Large intestine (tissue), 12 donors: ENCODE measurements around the gene OR3A2. TPM values are rescaled to one million over a fixed set of nuclear protein-coding genes. Genes with fewer than 3 reads are reported as not detected.
"Not testable (repeated sequence)": the region's sequence is repeated elsewhere in the genome, so short reads cannot be mapped to it uniquely, and the experiment has no call there.

ENCODE experiments used
- DNase-seq, 2 donors: peaks; one replicate each; pipeline versions ENCODE4 v3.0.0 to v3.0.0-alpha.2; 2013
- H3K27ac ChIP-seq: one replicate; pipeline ENCODE4 v1.5.1; 2013; ENCODE audit warnings: low read length
- H3K27me3 ChIP-seq: 2 replicates; pipeline ENCODE4 v1.6.1; 2013; ENCODE audit warnings: low read length; ENCODE audit not compliant: control insufficient read depth, insufficient read depth
- H3K36me3 ChIP-seq: 2 replicates; pipeline ENCODE4 v1.6.1; 2013; ENCODE audit warnings: low read length; ENCODE audit not compliant: control insufficient read depth, insufficient read depth
- H3K4me1 ChIP-seq: one replicate; pipeline ENCODE4 v1.6.1; 2013; ENCODE audit warnings: low read length; ENCODE audit not compliant: control insufficient read depth, insufficient read depth
- H3K4me3 ChIP-seq: one replicate; pipeline ENCODE4 v1.5.1; 2013; ENCODE audit warnings: low read length
- H3K9me3 ChIP-seq: one replicate; pipeline ENCODE4 v1.6.1; 2013; ENCODE audit warnings: mild to moderate bottlenecking, low read depth, low read length, moderate library complexity; ENCODE audit not compliant: control insufficient read depth
- WGBS: methylation state at CpG from one replicate; pipeline ENCODE4 v1.1.5; 2013; ENCODE audit warnings: low lambda C conversion rate; ENCODE audit not compliant: insufficient coverage; 5-methylcytosine and 5-hydroxymethylcytosine counted together
- long read RNA-seq, 11 donors: transcript quantifications; one replicate each; lab custom pipeline, GENCODE V29; 2026
- polyA plus RNA-seq: library from polyadenylated mRNA; unstranded; fragments of 120-200 nt; gene quantifications from one replicate; pipeline ENCODE4 v1.2.1, GENCODE V29; 2013

The OR3A2 gene
- 0.06 TPM for polyA plus RNA-seq
- long read RNA-seq, donor 1 = 0 reads
- long read RNA-seq, donor 2 = 0 reads
- long read RNA-seq, donor 3 = 0 reads
- long read RNA-seq, donor 4 = 0 reads
- long read RNA-seq, donor 5 = 0 reads
- long read RNA-seq, donor 6 = 0 reads
- long read RNA-seq, donor 7 = 0 reads
- long read RNA-seq, donor 8 = 0 reads
- long read RNA-seq, donor 9 = 0 reads
- long read RNA-seq, donor 10 = 0 reads
- long read RNA-seq, donor 11 = 0 reads

DNA sequence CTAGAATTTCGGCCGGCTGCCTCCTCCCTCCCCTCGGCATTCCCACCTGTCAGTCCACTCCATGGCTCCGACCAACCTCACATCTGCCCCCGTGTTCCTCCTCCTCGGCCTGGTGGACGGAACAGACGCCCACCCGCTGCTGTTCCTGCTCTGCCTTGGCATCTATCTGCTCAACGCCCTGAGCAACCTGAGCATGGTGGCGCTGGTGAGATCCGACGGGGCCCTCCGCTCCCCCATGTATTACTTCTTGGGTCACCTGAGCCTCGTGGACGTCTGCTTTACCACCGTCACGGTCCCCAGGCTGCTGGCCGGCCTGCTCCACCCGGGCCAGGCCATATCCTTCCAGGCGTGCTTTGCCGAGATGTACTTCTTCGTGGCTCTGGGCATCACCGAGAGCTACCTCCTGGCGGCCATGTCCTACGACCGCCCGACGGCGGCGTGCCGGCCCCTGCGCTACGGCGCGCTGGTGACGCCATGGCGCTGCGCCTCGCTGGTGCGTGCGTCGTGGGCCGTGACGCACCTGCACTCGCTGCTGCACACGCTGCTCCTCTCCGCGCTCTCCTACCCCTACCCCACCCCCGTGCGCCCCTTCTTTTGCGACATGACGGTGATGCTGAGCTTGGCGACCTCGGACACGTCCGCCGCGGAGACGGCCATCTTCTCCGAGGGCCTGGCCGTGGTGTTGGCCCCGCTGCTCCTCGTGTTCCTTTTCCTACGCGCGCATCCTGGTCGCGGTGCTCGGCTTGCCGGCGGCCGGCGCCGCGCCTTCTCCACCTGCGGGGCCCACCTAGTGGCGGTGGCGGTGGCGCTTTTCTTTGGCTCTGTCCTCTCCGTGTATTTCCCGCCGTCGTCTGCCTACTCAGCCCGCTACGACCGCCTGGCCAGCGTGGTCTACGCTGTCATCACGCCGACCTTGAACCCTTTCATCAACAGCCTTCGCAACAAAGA, at the start of gene OR3A2:
Gene OR3A2 (minus strand): TSS at position 440 of the 948 bp plus-strand sequence.
- no peak within 1 kb of the TSS for H3K4me3 ChIP-seq
- DNase-seq = no peak

DNA sequence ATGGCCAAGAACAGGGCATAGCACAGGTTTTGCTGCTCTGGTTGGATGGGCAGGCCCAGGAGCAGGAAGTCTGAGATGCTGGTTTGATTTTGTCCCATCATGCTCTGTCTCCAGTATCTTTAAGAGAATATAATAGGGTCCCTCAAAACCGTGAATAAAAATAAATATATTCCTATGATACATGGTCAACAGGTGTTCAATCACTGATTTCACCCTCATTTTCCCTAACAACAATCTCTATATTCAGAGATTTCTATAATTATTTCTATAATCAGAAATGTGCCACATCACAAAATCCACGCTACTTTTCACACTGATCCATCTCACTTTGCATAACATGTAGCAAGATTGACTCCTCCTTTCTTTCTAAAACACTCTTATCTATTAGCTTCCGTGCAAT, 47.6 kb upstream of the OR3A2 start, which contains the start of gene OR1E2:
Gene OR1E2 (minus strand): TSS at position 101 of the 400 bp plus-strand sequence. CDS start 0 bp downstream, at position 101.
- no peak for DNase-seq
- H3K4me3 ChIP-seq = no peak within 1 kb of the TSS
- H3K4me1 ChIP-seq = no peaks in the 10 kb centered on the region
- no peaks in the 10 kb centered on the region for H3K9me3 ChIP-seq
- H3K36me3 ChIP-seq = no peaks in the 10 kb centered on the region
- H3K27ac ChIP-seq = no peak within 1 kb of the TSS
- peaks cover 2% of the 10 kb centered on the region for H3K27me3 ChIP-seq
- 86% methylated on average over 2 of the region's 3 CpGs for WGBS

More for the DNA sequence above, at the start of gene OR3A2:
- no CpG with 5 or more reads among the region's 92 CpGs for WGBS
- Histone ChIP-seq H3K27ac (no peak within 1 kb of the TSS), H3K4me1 (no peaks in the 10 kb centered on the region), H3K36me3 (no peaks in the 10 kb centered on the region), H3K27me3 (peaks cover 13% of the 10 kb centered on the region), H3K9me3 (no peaks in the 10 kb centered on the region)

DNA sequence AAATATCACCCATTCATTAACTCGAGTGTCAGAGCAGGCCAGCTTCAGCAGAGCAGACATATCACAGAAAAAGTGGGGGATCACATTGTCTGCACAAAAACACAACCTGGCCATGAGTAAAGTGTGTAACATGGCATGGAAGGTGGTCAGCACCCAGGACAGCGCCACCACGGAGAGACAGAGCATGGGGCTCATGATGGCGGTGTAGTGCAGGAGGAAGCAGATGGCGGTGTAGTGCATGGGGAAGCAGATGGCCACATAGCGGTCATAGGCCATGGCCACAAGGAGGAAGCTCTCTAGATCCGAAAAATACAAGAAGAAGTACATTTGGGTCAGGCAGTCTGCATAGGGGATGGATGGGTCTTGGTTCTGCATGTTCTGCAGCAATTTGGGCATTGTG, 47.1 kb upstream of the OR3A2 start:
- WGBS = 60% methylated on average over 3 of the region's 7 CpGs
- H3K9me3 ChIP-seq, H3K4me1 ChIP-seq, H3K27ac ChIP-seq, H3K4me3 ChIP-seq, H3K27me3 ChIP-seq, H3K36me3 ChIP-seq: not testable (repeated sequence)
- DNase-seq = peak in 1 of 2 donors; percentile 4

DNA sequence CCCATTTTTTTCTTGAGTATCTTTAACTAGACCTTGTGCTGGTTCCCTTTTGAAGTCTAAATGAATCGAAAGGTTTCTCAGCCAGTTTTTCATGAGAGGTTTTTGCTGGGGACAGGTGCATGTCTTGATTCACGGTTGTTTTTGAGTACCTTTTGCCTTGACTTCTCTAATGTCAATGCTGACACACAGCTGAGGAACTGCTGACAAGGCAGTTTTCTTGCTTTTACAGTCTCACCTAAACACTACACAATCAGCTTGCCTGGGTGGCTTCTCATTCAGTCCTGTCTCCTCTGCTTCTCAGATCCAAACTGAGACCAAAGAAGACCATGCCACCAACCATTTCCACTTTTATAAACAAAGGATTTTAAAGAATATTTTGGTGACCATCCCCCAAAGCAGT, 32.1 kb upstream of the OR3A2 start:
- H3K4me1 ChIP-seq = no peaks in the 10 kb centered on the region
- H3K36me3 ChIP-seq = no peaks in the 10 kb centered on the region
- WGBS = 83% methylated on average over 1 of the region's 2 CpGs
- DNase-seq = no peak
- no peaks in the 10 kb centered on the region for H3K27me3 ChIP-seq
- H3K4me3 ChIP-seq = no peak overlapping the region
- no peak overlapping the region for H3K27ac ChIP-seq
- H3K9me3 ChIP-seq = no peaks in the 10 kb centered on the region

DNA sequence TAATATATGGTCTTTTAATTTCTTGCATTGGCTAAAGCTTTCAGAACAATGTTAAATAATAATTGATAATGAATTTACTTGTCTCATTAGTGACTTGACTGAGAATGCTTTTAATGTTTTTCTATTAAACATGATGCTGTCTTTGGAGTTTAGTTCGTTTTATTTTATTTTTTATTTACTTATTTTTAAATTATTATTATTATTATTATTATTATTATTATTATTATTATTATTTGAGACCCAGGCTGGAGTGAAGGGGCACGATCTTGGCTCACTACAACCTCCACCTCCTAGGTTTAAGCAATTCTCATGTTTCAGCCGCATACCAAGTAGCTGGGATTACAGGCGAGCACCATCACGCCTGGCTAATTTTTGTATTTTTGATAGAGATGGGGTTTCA, 29.5 kb upstream of the OR3A2 start:
- H3K36me3 ChIP-seq = no peaks in the 10 kb centered on the region
- H3K27me3 ChIP-seq = no peaks in the 10 kb centered on the region
- DNase-seq = no peak
- no peak overlapping the region for H3K27ac ChIP-seq
- no peaks in the 10 kb centered on the region for H3K9me3 ChIP-seq
- H3K4me1 ChIP-seq = no peaks in the 10 kb centered on the region
- H3K4me3 ChIP-seq = no peak overlapping the region
- 73% methylated on average over 2 of the region's 5 CpGs for WGBS

DNA sequence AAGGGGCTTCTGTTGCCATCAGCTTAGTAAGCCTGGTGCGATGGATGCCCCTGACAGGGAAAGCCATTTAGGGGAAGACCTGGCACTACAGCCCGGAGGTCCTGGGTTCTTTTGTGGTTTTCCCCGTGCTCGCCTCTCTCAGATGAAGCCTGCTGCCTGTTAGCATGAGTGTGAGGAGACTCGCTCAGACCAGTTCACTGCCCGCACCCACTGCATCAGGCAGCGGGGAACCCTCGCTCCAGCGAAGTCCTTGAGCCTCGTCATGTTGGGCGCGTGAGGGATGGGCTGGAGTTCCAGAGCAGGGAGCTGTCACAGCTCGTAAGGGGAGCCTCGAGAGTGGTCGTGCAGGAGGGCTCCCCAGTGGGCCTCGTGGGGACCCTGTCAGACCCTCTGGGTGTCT, 26.1 kb upstream of the OR3A2 start:
- not testable (repeated sequence) for H3K9me3 ChIP-seq, H3K27me3 ChIP-seq, H3K27ac ChIP-seq, H3K4me1 ChIP-seq, DNase-seq, H3K36me3 ChIP-seq, H3K4me3 ChIP-seq
- WGBS = no CpG with 5 or more reads among the region's 16 CpGs

DNA sequence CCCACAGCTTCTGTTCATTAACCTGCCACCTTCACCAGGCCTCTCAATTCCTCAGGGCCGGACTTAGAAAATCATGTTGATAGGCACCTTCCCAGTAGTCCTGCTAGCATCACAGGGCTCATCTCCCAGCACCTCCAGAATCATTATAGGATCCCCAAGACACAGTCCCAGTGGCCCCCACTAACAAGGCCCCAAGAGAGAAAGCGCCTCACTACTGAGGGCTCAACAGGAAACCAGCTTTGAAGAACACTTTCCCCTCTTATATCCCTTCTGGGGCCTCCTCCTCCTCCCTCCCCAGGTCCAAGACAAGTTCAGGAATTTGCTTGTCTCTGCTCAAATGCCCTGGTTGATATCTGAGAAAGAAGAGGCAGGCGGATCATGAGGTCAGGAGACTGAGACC, 25.0 kb upstream of the OR3A2 start, which contains the start of gene OR3A3:
Gene OR3A3 (plus strand): TSS at position 301 of the 400 bp plus-strand sequence.
- no peak for DNase-seq
- WGBS = 80% methylated on average over 1 of the region's 3 CpGs
- H3K4me1 ChIP-seq = no peaks in the 10 kb centered on the region
- no peak within 1 kb of the TSS for H3K27ac ChIP-seq
- H3K9me3 ChIP-seq = no peaks in the 10 kb centered on the region
- no peaks in the 10 kb centered on the region for H3K36me3 ChIP-seq
- no peaks in the 10 kb centered on the region for H3K27me3 ChIP-seq
- H3K4me3 ChIP-seq = no peak within 1 kb of the TSS

DNA sequence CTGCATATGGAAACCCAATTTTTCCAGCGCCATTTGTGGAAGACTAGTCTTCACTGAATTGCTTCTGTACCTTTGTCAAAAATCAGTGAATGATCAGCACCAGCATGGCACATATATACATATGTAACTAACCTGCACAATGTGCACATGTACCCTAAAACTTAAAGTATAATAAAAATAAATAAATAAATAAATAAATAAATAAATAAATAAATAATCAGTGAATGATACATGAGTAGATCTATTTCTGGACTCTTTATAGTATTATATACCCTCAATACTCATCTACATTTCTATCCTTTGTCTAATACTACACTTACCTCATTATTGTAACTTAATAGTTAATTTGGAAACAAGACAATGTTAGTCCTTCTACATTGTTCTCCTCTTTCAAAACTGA, 17.7 kb upstream of the OR3A2 start:
- DNase-seq, H3K27ac ChIP-seq, H3K4me3 ChIP-seq, H3K4me1 ChIP-seq, H3K9me3 ChIP-seq, H3K36me3 ChIP-seq, H3K27me3 ChIP-seq: not testable (repeated sequence)
- no CpG with 5 or more reads among the region's 1 CpG for WGBS

DNA sequence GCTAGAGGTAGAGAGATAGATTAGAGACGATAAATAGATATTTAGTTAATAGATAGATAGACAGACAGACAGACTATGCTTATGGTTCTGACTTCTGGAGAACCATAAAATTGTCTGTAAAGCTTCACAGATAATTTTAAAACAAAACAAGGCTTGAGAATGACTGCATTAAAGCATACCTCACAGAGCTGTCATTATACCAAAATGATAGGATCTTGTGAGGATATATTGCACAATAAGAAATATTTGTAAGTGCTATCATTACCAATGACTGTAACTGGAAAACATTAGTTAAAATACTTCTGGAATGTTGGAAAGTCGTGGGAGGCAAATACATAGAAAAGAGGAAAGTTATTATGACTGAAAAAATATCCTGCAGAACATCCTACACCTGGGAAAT, 15.7 kb upstream of the OR3A2 start:
- no peak overlapping the region for H3K4me3 ChIP-seq
- H3K9me3 ChIP-seq = no peaks in the 10 kb centered on the region
- H3K27me3 ChIP-seq = no peaks in the 10 kb centered on the region
- no peaks in the 10 kb centered on the region for H3K4me1 ChIP-seq
- DNase-seq = no peak
- H3K36me3 ChIP-seq = no peaks in the 10 kb centered on the region
- 100% methylated on average over 1 of the region's 2 CpGs for WGBS
- no peak overlapping the region for H3K27ac ChIP-seq

DNA sequence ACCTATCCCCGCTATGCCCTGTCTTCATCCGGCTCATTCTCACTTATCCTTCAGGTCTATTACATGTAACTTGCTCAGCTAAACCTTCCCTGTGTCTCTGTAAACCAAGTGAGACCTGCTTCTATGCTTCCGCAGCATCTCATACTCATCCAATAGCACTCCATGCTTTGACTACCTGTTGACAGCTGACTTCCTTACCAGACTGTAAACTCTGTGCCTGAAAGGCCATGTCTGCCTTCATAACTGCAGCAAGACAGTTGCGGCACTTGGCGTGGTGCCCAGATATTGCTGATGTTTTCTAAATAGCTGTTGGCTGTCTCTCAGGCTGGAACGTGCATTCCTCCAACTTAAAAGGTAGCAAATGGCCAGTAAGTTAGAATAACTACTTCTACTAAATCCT, 13.9 kb upstream of the OR3A2 start:
- Histone ChIP-seq H3K36me3 (no peaks in the 10 kb centered on the region), H3K27ac (no peak overlapping the region), H3K4me1 (no peaks in the 10 kb centered on the region), H3K9me3 (no peaks in the 10 kb centered on the region), H3K27me3 (no peaks in the 10 kb centered on the region), H3K4me3 (no peak overlapping the region)
- no peak for DNase-seq
- 56% methylated on average over 4 of the region's 6 CpGs for WGBS
